ENCODE results near the gene RNF227.
A peak's percentile ranks its signal among the peaks of the same experiment; 100 is the strongest.
"Not testable (repeated sequence)": the region's sequence is repeated elsewhere in the genome, so short reads cannot be mapped to it uniquely, and the experiment has no call there.

Gene RNF227

DNA sequence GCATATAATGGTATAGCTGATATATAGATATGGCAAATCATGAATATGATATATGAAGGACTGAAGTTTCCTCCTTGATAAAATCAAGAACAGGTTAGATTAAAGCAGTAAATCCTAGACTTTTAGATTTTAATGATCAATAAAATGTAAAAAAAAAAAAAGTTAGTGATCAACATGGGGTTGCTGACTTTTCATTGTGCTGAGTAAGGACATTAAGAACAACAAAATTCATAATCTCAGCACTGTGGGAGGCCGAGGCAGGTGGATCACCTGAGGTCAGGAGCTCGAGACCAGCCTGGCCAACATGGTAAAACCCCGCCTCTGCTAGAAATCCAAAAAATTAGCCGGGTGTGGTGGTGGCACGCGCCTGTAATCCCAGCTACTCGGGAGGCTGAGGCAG, 37.9 kb downstream of the RNF227 start:
- in situ Hi-C loops (cut with MboI; ENCODE audit: low pct_unique_long_range_greater_than_20kb, low sequenced_read_pairs) = no loop called here

DNA sequence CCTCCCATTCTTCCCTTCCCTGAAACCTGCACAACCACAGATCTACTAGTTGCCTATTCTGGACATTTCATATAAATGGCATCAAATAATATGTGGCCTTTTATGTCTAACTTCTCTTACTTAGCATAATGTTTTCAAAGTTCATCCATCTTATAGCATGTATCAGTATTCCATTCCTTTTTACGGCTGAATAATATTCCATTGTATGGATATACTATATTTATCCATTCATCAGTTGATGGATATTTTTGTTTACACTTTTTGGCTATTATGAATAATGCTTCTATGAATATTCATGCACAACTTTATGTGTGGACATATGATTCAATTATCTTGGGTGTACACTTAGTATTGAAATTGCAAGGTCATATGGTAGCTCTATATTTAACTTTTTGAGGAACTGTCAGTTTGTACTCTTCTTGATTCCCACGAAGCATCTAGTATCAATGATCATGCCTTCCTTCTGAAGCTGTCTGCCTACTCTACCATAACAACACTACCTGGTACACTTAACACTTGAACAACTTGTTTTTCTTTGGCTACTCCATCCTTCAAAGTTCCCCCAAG, 40.2 kb downstream of the RNF227 start:
- in situ Hi-C loops (cut with MboI; ENCODE audit: low pct_unique_long_range_greater_than_20kb, low sequenced_read_pairs) = no loop called here

More for the DNA sequence above, 37.9 kb downstream of the RNF227 start:
- DNase-seq = no peak

DNA sequence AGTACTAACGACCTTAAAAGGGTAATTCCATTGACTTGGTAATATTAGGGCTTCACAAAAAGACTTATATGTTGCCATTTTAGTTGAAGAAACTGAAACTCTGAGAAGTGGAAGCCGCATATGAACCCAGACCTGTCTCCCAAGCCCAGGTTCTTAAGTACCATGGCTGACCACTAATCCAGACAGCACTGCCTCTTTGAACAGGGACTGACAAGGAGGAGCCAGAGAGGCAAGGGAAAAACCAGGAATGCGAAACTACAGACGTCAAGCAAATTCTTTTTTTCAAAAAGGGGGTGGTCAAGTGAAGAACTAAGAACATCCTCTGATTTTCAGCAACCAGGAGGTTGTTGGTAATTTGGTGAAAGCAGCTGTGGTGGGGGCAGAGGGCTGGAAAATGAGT, 43.0 kb downstream of the RNF227 start:
- in situ Hi-C loops (cut with MboI; ENCODE audit: low pct_unique_long_range_greater_than_20kb, low sequenced_read_pairs) = no loop called here
- no peak for DNase-seq

More for the DNA sequence above, 40.2 kb downstream of the RNF227 start:
- DNase-seq = no peak

DNA sequence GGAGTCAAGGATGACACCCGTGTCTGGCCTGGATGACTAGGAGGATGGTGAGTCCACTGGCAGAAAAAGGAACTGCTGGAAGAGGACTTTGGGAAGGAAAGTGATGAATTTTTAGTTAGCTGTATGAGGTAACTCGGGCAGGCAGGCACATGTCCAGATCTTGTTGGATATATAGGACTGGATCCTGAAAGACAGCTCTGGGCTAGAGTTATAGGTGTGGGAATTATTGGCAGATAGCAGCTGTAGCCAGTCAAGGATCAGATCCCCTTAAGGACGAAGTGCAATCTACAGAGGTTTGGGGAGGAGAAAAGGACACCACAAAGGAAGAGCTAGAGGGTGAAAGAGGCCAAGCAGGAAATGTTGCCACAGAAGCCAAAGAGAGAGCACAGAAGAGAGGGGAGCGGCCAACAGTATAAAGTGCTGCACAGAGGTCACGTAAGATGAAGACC, 48.2 kb downstream of the RNF227 start:
- peak; percentile 72 for DNase-seq

DNA sequence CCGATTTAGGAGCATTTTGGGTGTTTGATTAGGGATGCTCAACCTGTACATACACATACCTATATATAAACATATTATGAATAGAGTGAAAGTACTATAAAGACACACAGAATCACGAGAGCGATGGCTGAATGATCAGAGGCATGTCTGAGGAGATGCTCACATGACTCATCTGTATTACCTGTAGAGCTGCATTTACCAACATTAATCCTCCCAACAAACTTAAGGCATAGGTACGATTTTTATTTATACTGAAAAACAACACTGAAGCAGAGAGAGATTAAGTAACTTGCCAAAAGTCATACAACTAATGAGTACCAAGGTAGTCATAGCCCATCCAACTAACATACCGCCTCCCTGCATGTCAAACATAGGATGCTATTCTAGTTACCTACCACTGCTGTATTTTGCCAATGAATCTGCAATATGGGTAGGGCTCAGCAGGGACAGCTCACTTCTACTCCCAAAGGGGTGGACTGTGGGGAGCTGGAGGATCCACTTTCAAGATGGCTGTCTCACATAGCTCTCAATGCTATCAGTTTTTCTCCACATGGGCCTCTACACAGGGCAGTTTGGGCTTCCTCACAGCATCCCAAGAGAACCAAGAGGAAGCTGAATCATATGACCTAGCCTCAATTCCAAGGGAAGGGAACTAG, 51.0 kb downstream of the RNF227 start:
- no peak for DNase-seq
- in situ Hi-C loops (cut with MboI; ENCODE audit: low pct_unique_long_range_greater_than_20kb, low sequenced_read_pairs) = no loop called here

More for the DNA sequence above, 48.2 kb downstream of the RNF227 start:
- in situ Hi-C loops (cut with MboI; ENCODE audit: low pct_unique_long_range_greater_than_20kb, low sequenced_read_pairs) = no loop called here

DNA sequence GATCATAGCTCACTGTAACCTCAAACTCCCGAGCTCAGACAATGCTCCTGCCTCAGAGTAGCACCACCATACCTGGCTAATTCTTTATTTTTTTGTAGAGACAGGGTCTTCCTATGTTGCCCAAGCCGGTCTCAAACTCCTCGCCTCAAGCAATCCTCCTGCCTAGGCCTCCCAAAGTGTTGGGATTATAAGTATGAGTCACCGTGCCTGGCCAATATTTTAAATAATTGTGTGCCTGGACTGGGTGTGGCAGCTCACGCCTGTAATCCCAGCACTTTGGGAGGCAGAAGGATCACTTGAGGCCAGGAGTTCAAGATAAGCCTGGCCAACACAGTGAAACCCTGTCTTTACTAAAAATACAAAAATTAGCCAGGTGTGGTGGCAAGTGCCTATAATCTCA, 51.7 kb downstream of the RNF227 start:
- DNase-seq; in situ Hi-C loops (cut with MboI; ENCODE audit: low pct_unique_long_range_greater_than_20kb, low sequenced_read_pairs): not testable (repeated sequence)

All from KBM-7 (cell line).